Hepatocyte (in vitro differentiated cells): Measurements from ENCODE around the gene CFD. TPM values are rescaled to one million over a fixed set of nuclear protein-coding genes. Genes with fewer than 3 reads are reported as not detected.
"Not testable (repeated sequence)": the region's sequence is repeated elsewhere in the genome, so short reads cannot be mapped to it uniquely, and the experiment has no call there.

Source experiments
- DNase-seq: peaks from one replicate; pipeline ENCODE4 v3.0.0-alpha.2; 2016; ENCODE audit warnings: low spot score
- H2AFZ ChIP-seq: fragments of 200-600 bp; sonication (generic); 2 replicates; pipeline ENCODE4 v1.6.0; 2016; ENCODE audit warnings: antibody characterized with exemption, mild to moderate bottlenecking
- H3K27ac ChIP-seq: fragments of 200-600 bp; sonication (generic); 2 replicates; pipeline ENCODE4 v1.5.1; 2016; ENCODE audit warnings: mild to moderate bottlenecking
- H3K27me3 ChIP-seq: fragments of 200-600 bp; sonication (generic); 2 replicates; pipeline ENCODE4 v1.6.1; 2016
- H3K36me3 ChIP-seq: fragments of 200-600 bp; sonication (generic); replicated peaks from 2 replicates; pipeline ENCODE4 v1.5.1; 2016; ENCODE audit warnings: low read depth; ENCODE audit not compliant: insufficient read depth
- H3K4me1 ChIP-seq: fragments of 200-600 bp; sonication (generic); 2 replicates; pipeline ENCODE4 v1.5.1; 2016; ENCODE audit warnings: mild to moderate bottlenecking, moderate library complexity; ENCODE audit not compliant: insufficient read depth
- H3K4me2 ChIP-seq: fragments of 200-600 bp; sonication (generic); 2 replicates; pipeline ENCODE4 v1.6.0; 2016
- H3K4me3 ChIP-seq: fragments of 200-600 bp; sonication (generic); 2 replicates; pipeline ENCODE4 v1.5.1; 2016; ENCODE audit warnings: mild to moderate bottlenecking
- H3K79me2 ChIP-seq: fragments of 200-600 bp; sonication (generic); 2 replicates; pipeline ENCODE4 v1.6.0; 2017; ENCODE audit warnings: mild to moderate bottlenecking
- H3K9me2 ChIP-seq: fragments of 200-600 bp; sonication (generic); replicated peaks from 2 replicates; pipeline ENCODE4 v1.6.0; 2017; ENCODE audit warnings: mild to moderate bottlenecking; ENCODE audit not compliant: insufficient read depth
- H3K9me3 ChIP-seq: fragments of 200-600 bp; sonication (generic); 2 replicates; pipeline ENCODE4 v1.5.1; 2016; ENCODE audit warnings: low read depth, mild to moderate bottlenecking
- H4K20me1 ChIP-seq: fragments of 200-600 bp; sonication (generic); 2 replicates; pipeline ENCODE4 v1.6.0; 2016; ENCODE audit warnings: mild to moderate bottlenecking; ENCODE audit not compliant: insufficient read depth, poor library complexity, severe bottlenecking
- EZH2 ChIP-seq: fragments of 200-600 bp; sonication (generic); IDR thresholded peaks from 2 replicates; pipeline ENCODE4 v1.6.1; 2016; ENCODE audit warnings: antibody characterized with exemption, mild to moderate bottlenecking, borderline replicate concordance
- EZH2phosphoT487 ChIP-seq: fragments of 200-600 bp; sonication (generic); IDR thresholded peaks from one replicate; pipeline ENCODE4 v1.6.1; 2018; ENCODE audit warnings: antibody characterized with exemption, mild to moderate bottlenecking, low read depth, moderate library complexity; ENCODE audit not compliant: unreplicated experiment, severe bottlenecking
- WGBS: methylation state at CpG from one replicate; pipeline ENCODE4 v1.1.6; 2016; ENCODE audit warnings: low lambda C conversion rate; ENCODE audit errors: missing lambda C conversion rate; 5-methylcytosine and 5-hydroxymethylcytosine counted together
- polyA plus RNA-seq: library from polyadenylated mRNA; unstranded; fragments of >200 nt; fragmentation: Nextera tagmentation; extraction: Ambion mirVana; gene quantifications from 2 replicates; pipeline ENCODE4 v1.2.1, GENCODE V29; 2016
- total RNA-seq: library from RNA; depleted of rRNA; stranded (reverse); fragments of >200 nt; gene quantifications from 2 replicates; pipeline ENCODE4 v1.2.3, GENCODE V29; 2014
- TF ChIP-seq, protein P1 (sequence below): fragments of 200-600 bp; sonication (generic); IDR thresholded peaks from 2 replicates; pipeline ENCODE4 v1.5.1; 2016; ENCODE audit warnings: antibody characterized with exemption, mild to moderate bottlenecking; ENCODE audit not compliant: poor library complexity

Gene CFD
- total and polyA plus RNA-seq, 2 experiments from 2014 or later: 3.3 to 8.2 TPM

DNA sequence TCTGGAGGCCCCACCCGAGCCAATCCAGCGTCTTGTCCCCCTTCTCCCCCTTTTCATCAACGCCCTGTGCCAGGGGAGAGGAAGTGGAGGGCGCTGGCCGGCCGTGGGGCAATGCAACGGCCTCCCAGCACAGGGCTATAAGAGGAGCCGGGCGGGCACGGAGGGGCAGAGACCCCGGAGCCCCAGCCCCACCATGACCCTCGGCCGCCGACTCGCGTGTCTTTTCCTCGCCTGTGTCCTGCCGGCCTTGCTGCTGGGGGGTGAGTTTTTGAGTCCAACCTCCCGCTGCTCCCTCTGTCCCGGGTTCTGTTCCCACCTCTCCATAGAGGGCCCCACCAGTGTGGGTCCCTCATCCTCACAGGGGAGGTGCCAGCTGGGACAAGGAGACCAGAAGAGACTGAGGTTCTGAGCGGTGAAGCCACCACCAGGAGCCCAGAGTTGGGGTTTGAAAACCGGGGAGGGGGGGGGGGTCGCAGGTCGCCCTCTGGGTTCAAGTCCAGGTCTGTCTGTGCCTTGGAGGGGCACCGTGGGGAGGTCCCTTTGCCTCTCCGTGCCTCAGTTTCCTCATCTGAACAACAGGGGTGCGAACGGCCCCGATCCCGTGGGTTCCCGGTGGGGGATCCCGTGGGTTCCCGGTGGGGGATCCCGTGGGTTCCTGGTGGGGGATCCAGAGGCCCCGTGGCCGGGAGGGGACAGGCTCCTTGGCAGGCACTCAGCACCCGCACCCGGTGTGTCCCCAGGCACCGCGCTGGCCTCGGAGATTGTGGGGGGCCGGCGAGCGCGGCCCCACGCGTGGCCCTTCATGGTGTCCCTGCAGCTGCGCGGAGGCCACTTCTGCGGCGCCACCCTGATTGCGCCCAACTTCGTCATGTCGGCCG is 7.1 kb upstream of the CFD start, which contains the start of gene ELANE:
ELANE (plus strand) TSS at position 168 of the 878 bp plus-strand sequence; CDS start at position 194, 26 bp downstream.
- peaks cover 2% of the 10 kb centered on the region for H3K27me3 ChIP-seq
- H3K4me2 ChIP-seq: no peak within 1 kb of the TSS

GRCh38 chr19:853014-853585 is 6.4 kb upstream of the CFD start:
- H3K4me3 ChIP-seq: no peak overlapping the region
- H3K36me3 ChIP-seq: no peaks in the 10 kb centered on the region
- no peaks in the 10 kb centered on the region for H3K4me1 ChIP-seq
- 95% methylated on average over 23 of the region's 67 CpGs for WGBS
- no peaks in the 10 kb centered on the region for H3K9me3 ChIP-seq
- no peak overlapping the region for H2AFZ ChIP-seq
- TF ChIP-seq EZH2: no peak
- no peaks in the 10 kb centered on the region for H3K79me2 ChIP-seq
- H3K9me2 ChIP-seq: no peaks in the 10 kb centered on the region
- H3K27me3 ChIP-seq: no peaks in the 10 kb centered on the region
- DNase-seq: no peak
- H3K4me2 ChIP-seq: no peak overlapping the region
- no peak overlapping the region for H3K27ac ChIP-seq
- H4K20me1 ChIP-seq: no peaks in the 10 kb centered on the region

More for the DNA sequence above, 7.1 kb upstream of the CFD start, which contains the start of gene ELANE:
- H3K27ac ChIP-seq: peak within 1 kb of the TSS; percentile 65
- 94% methylated on average over 42 of the region's 55 CpGs for WGBS
- H4K20me1 ChIP-seq: no peaks in the 10 kb centered on the region
- H3K4me1 ChIP-seq: no peaks in the 10 kb centered on the region
- no peaks in the 10 kb centered on the region for H3K9me2 ChIP-seq
- TF ChIP-seq EZH2phosphoT487 (no peak), EZH2 (no peak)
- TF ChIP-seq, protein P1, sequence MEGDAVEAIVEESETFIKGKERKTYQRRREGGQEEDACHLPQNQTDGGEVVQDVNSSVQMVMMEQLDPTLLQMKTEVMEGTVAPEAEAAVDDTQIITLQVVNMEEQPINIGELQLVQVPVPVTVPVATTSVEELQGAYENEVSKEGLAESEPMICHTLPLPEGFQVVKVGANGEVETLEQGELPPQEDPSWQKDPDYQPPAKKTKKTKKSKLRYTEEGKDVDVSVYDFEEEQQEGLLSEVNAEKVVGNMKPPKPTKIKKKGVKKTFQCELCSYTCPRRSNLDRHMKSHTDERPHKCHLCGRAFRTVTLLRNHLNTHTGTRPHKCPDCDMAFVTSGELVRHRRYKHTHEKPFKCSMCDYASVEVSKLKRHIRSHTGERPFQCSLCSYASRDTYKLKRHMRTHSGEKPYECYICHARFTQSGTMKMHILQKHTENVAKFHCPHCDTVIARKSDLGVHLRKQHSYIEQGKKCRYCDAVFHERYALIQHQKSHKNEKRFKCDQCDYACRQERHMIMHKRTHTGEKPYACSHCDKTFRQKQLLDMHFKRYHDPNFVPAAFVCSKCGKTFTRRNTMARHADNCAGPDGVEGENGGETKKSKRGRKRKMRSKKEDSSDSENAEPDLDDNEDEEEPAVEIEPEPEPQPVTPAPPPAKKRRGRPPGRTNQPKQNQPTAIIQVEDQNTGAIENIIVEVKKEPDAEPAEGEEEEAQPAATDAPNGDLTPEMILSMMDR: no peak
- no peaks in the 10 kb centered on the region for H3K9me3 ChIP-seq
- H2AFZ ChIP-seq: no peak within 1 kb of the TSS
- peak; percentile 4 for DNase-seq
- no peak within 1 kb of the TSS for H3K4me3 ChIP-seq
- H3K36me3 ChIP-seq: no peaks in the 10 kb centered on the region
- no peaks in the 10 kb centered on the region for H3K79me2 ChIP-seq

DNA sequence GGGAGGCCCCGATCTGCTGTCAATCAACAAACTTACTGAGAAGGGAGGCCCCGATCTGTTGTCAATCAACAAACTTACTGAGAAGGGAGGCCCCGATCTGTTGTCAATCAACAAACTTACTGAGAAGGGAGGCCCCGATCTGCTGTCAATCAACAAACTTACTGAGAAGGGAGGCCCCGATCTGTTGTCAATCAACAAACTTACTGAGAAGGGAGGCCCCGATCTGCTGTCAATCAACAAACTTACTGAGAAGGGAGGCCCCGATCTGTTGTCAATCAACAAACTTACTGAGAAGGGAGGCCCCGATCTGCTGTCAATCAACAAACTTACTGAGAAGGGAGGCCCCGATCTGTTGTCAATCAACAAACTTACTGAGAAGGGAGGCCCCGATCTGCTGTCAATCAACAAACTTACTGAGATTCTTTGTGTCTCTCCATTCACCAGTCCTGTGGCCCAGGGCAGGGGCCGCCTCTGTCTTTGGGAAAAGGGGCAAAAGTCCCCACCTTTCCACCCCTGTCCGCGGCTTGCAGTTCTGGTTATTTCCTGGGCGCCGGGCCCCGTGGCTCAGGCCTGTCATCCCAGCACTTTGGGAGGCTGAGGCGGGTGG is 5.7 kb upstream of the CFD start:
- H3K9me2 ChIP-seq, H3K79me2 ChIP-seq, DNase-seq, H2AFZ ChIP-seq, H3K36me3 ChIP-seq, H3K27ac ChIP-seq, H3K9me3 ChIP-seq, H3K27me3 ChIP-seq, H3K4me3 ChIP-seq, H4K20me1 ChIP-seq, H3K4me2 ChIP-seq, H3K4me1 ChIP-seq: not testable (repeated sequence)
- WGBS: 86% methylated on average over 9 of the region's 17 CpGs

DNA sequence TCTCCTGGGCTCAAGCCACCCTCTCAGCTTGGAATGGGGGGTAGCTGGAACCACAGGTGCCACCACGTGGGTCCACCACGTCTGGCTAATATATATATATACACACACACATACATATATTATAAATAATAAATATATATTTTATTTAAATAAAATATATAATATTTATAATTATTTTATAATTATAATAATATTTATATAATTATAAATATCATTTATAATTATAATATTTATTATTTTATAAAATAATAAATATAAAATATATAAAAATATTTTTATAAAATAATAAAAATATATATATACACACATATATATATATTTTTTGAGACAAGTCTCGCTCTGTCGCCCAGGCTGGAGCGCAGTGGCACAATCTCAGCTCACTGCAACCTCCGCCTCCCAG is 4.9 kb upstream of the CFD start:
- H3K36me3 ChIP-seq: no peaks in the 10 kb centered on the region
- no peak overlapping the region for H3K4me3 ChIP-seq
- WGBS: 81% methylated on average over 6 of the region's 6 CpGs
- H3K4me1 ChIP-seq: no peaks in the 10 kb centered on the region
- no peak overlapping the region for H2AFZ ChIP-seq
- TF ChIP-seq EZH2 (no peak), EZH2phosphoT487 (no peak)
- TF ChIP-seq, protein P1: no peak
- no peaks in the 10 kb centered on the region for H3K9me3 ChIP-seq
- H3K9me2 ChIP-seq: no peaks in the 10 kb centered on the region
- no peak overlapping the region for H3K27ac ChIP-seq
- no peaks in the 10 kb centered on the region for H3K79me2 ChIP-seq
- H4K20me1 ChIP-seq: no peaks in the 10 kb centered on the region
- DNase-seq: no peak
- no peaks in the 10 kb centered on the region for H3K27me3 ChIP-seq
- no peak overlapping the region for H3K4me2 ChIP-seq
